ENCODE measurements around the gene GPD1. TPM values are rescaled to one million over a fixed set of nuclear protein-coding genes. Genes with fewer than 3 reads are reported as not detected.

Gene GPD1
- total RNA-seq, 1 experiment from 2014 or later = 0.58 TPM

GRCh38 chr12:50059440-50060119, 44.2 kb upstream of the GPD1 start:
- Histone ChIP-seq H3K27ac (ENCODE audit: low read depth, low read length, poor library complexity, severe bottlenecking) (no peak overlapping the region), H3K27me3 (replicated peaks; ENCODE audit: insufficient read depth, low read depth, low read length, poor library complexity) (peaks cover 4% of the 10 kb centered on the region), H3K4me3 (ENCODE audit: low read depth, low read length, poor library complexity, severe bottlenecking) (no peak overlapping the region), H3K9me3 (ENCODE audit: low read depth, low read length, poor library complexity, severe bottlenecking) (no peaks in the 10 kb centered on the region), H3K4me1 (ENCODE audit: insufficient read depth, low read length, poor library complexity, severe bottlenecking) (peaks cover 15% of the 10 kb centered on the region), H3K36me3 (ENCODE audit: insufficient read depth, low read length, poor library complexity, severe bottlenecking) (no peaks in the 10 kb centered on the region)
- intact Hi-C loops (cut with micrococcal nuclease; ENCODE audit: unreplicated experiment) = no loop called here
- CTCF ChIA-PET = interaction anchor here (0.6 kb wide), 1 partner anchor 10 kb away, joined by 7 read pairs; no protein-coding TSS in a partner anchor
- no peak for DNase-seq (ENCODE audit: low spot score)
- POLR2A ChIA-PET (ENCODE audit: low non-redundant PET) = no interaction called here
- TF ChIP-seq EZH2 (IDR thresholded peaks at IDR 0.05; ENCODE audit: borderline replicate concordance, low read depth, low read length, poor library complexity, severe bottlenecking) = no peak
- TF ChIP-seq, protein P1, sequence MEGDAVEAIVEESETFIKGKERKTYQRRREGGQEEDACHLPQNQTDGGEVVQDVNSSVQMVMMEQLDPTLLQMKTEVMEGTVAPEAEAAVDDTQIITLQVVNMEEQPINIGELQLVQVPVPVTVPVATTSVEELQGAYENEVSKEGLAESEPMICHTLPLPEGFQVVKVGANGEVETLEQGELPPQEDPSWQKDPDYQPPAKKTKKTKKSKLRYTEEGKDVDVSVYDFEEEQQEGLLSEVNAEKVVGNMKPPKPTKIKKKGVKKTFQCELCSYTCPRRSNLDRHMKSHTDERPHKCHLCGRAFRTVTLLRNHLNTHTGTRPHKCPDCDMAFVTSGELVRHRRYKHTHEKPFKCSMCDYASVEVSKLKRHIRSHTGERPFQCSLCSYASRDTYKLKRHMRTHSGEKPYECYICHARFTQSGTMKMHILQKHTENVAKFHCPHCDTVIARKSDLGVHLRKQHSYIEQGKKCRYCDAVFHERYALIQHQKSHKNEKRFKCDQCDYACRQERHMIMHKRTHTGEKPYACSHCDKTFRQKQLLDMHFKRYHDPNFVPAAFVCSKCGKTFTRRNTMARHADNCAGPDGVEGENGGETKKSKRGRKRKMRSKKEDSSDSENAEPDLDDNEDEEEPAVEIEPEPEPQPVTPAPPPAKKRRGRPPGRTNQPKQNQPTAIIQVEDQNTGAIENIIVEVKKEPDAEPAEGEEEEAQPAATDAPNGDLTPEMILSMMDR (conservative IDR thresholded peaks at IDR 0.05; ENCODE audit: low read depth, low read length) = no peak
- BruUV-seq (replicated peaks) = no TSS peak

DNA sequence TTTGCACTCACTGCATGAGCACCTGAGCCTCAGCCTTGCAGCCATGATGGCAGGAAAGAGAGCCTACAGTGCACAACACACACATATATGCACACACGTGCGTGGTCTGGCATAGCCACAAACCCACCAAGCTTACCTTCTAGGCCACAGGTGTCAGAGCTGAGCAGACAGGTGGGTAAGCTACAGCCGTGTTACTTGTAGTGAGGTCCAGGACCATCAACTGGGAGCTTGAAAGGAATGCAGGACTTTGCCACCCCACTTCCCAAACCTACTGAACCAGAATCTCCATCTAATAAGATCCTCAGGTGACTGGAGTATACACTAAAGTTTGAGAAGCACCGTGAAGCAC, 43.7 kb upstream of the GPD1 start:
- intact Hi-C loops (cut with micrococcal nuclease; ENCODE audit: unreplicated experiment) = no loop called here
- CTCF ChIA-PET = interaction anchor here (0.6 kb wide), 1 partner anchor 10 kb away, joined by 3 read pairs; no protein-coding TSS in a partner anchor
- TF ChIP-seq EZH2 (IDR thresholded peaks at IDR 0.05; ENCODE audit: borderline replicate concordance, low read depth, low read length, poor library complexity, severe bottlenecking) = no peak
- TF ChIP-seq, protein P1 (conservative IDR thresholded peaks at IDR 0.05; ENCODE audit: low read depth, low read length) = no peak
- BruUV-seq (replicated peaks) = no TSS peak
- H3K4me1 ChIP-seq (ENCODE audit: insufficient read depth, low read length, poor library complexity, severe bottlenecking) = peaks cover 15% of the 10 kb centered on the region
- POLR2A ChIA-PET (ENCODE audit: low non-redundant PET) = no interaction called here
- no peaks in the 10 kb centered on the region for H3K9me3 ChIP-seq (ENCODE audit: low read depth, low read length, poor library complexity, severe bottlenecking)
- H3K36me3 ChIP-seq (ENCODE audit: insufficient read depth, low read length, poor library complexity, severe bottlenecking) = no peaks in the 10 kb centered on the region
- H3K4me3 ChIP-seq (ENCODE audit: low read depth, low read length, poor library complexity, severe bottlenecking) = no peak overlapping the region
- no peak overlapping the region for H3K27ac ChIP-seq (ENCODE audit: low read depth, low read length, poor library complexity, severe bottlenecking)
- peaks cover 4% of the 10 kb centered on the region for H3K27me3 ChIP-seq (replicated peaks; ENCODE audit: insufficient read depth, low read depth, low read length, poor library complexity)
- no peak for DNase-seq (ENCODE audit: low spot score)

- no peak overlapping the region for H3K4me3 ChIP-seq (ENCODE audit: low read depth, low read length, poor library complexity, severe bottlenecking)
- no peaks in the 10 kb centered on the region for H3K9me3 ChIP-seq (ENCODE audit: low read depth, low read length, poor library complexity, severe bottlenecking)
- peaks cover 4% of the 10 kb centered on the region for H3K27me3 ChIP-seq (replicated peaks; ENCODE audit: insufficient read depth, low read depth, low read length, poor library complexity)
- H3K27ac ChIP-seq (ENCODE audit: low read depth, low read length, poor library complexity, severe bottlenecking) = no peak overlapping the region
- H3K36me3 ChIP-seq (ENCODE audit: insufficient read depth, low read length, poor library complexity, severe bottlenecking) = no peaks in the 10 kb centered on the region
- no peak for DNase-seq (ENCODE audit: low spot score)
- BruUV-seq (replicated peaks) = no TSS peak
- no peak for TF ChIP-seq EZH2 (IDR thresholded peaks at IDR 0.05; ENCODE audit: borderline replicate concordance, low read depth, low read length, poor library complexity, severe bottlenecking)
- TF ChIP-seq, protein P1 (conservative IDR thresholded peaks at IDR 0.05; ENCODE audit: low read depth, low read length) = no peak
- H3K4me1 ChIP-seq (ENCODE audit: insufficient read depth, low read length, poor library complexity, severe bottlenecking) = peaks cover 10% of the 10 kb centered on the region
- intact Hi-C loops (cut with micrococcal nuclease; ENCODE audit: unreplicated experiment) = no loop called here
- ChIA-PET POLR2A (ENCODE audit: low non-redundant PET) (no interaction called here), CTCF (interaction anchor here (1.3 kb wide), 1 partner anchor 9 kb away, joined by 5 read pairs; no protein-coding TSS in a partner anchor)
Measured at GRCh38 chr12:50061171-50061570, 42.6 kb upstream of the GPD1 start.

Measured in A673 (cell line).